ENCODE results near the gene ACTN4.

ACTN4 gene

GRCh38 chr19:38713865-38714264, 66.4 kb downstream of the ACTN4 start:
- Histone ChIP-seq H3K36me3 (ENCODE audit: control insufficient read depth in 4 of 4, insufficient read depth in 4 of 4, low read length in 3 of 4) (peaks cover 8 to 90% (median 72%) of the 10 kb centered on the region in 4 experiments), H3K27ac (ENCODE audit: insufficient read depth in 1 of 2, low read depth in 1 of 2, low read length in 2 of 2, poor library complexity in 1 of 2, severe bottlenecking in 2 of 2) (no peak overlapping the region), H3K9me3 (ENCODE audit: control extremely low read depth in 1 of 5, control insufficient read depth in 4 of 5, insufficient read depth in 2 of 5, low read depth in 1 of 5, low read length in 4 of 5) (no peaks in the 10 kb centered on the region), H3K4me1 (ENCODE audit: control extremely low read depth in 1 of 4, control insufficient read depth in 4 of 4, insufficient read depth in 4 of 4, low read length in 3 of 4) (no peaks in the 10 kb centered on the region), H3K27me3 (replicated peaks in 2 of 5; ENCODE audit: control insufficient read depth in 4 of 5, insufficient read depth in 5 of 5, low read length in 4 of 5) (no peaks in the 10 kb centered on the region), H3K4me3 (ENCODE audit: control insufficient read depth in 1 of 7, extremely low read depth in 1 of 7, insufficient read depth in 4 of 7, low read depth in 2 of 7, low read length in 6 of 7) (no peak overlapping the region)
- DNase-seq = no peak
- ChIA-PET CTCF (no interaction called here), POLR2A (no interaction called here)
- 95% methylated on average over 10 of the region's 14 CpGs for WGBS (ENCODE audit: insufficient coverage)

- Histone ChIP-seq H3K4me1 (ENCODE audit: control extremely low read depth in 1 of 4, control insufficient read depth in 4 of 4, insufficient read depth in 4 of 4, low read length in 3 of 4) (no peaks in the 10 kb centered on the region), H3K36me3 (ENCODE audit: control insufficient read depth in 4 of 4, insufficient read depth in 4 of 4, low read length in 3 of 4) (peaks cover 8 to 90% (median 73%) of the 10 kb centered on the region in 4 experiments), H3K27ac (ENCODE audit: insufficient read depth in 1 of 2, low read depth in 1 of 2, low read length in 2 of 2, poor library complexity in 1 of 2, severe bottlenecking in 2 of 2) (no peak overlapping the region), H3K4me3 (ENCODE audit: control insufficient read depth in 1 of 7, extremely low read depth in 1 of 7, insufficient read depth in 4 of 7, low read depth in 2 of 7, low read length in 6 of 7) (no peak overlapping the region), H3K9me3 (ENCODE audit: control extremely low read depth in 1 of 5, control insufficient read depth in 4 of 5, insufficient read depth in 2 of 5, low read depth in 1 of 5, low read length in 4 of 5) (no peaks in the 10 kb centered on the region), H3K27me3 (replicated peaks in 2 of 5; ENCODE audit: control insufficient read depth in 4 of 5, insufficient read depth in 5 of 5, low read length in 4 of 5) (no peaks in the 10 kb centered on the region)
- ChIA-PET CTCF (interaction anchor here (1.2 kb wide), 1 partner anchor 79 kb away, joined by 3 read pairs; no protein-coding TSS in a partner anchor), POLR2A (no interaction called here)
- WGBS (ENCODE audit: insufficient coverage) = 97% methylated on average over 12 of the region's 14 CpGs
- DNase-seq = no peak
Measured at GRCh38 chr19:38714354-38714778, 66.9 kb downstream of the ACTN4 start.

- Histone ChIP-seq H3K9me3 (ENCODE audit: control extremely low read depth in 1 of 5, control insufficient read depth in 4 of 5, insufficient read depth in 2 of 5, low read depth in 1 of 5, low read length in 4 of 5) (no peaks in the 10 kb centered on the region), H3K27me3 (replicated peaks in 2 of 5; ENCODE audit: control insufficient read depth in 4 of 5, insufficient read depth in 5 of 5, low read length in 4 of 5) (no peaks in the 10 kb centered on the region), H3K4me1 (ENCODE audit: control extremely low read depth in 1 of 4, control insufficient read depth in 4 of 4, insufficient read depth in 4 of 4, low read length in 3 of 4) (no peaks in the 10 kb centered on the region), H3K4me3 (ENCODE audit: control insufficient read depth in 1 of 7, extremely low read depth in 1 of 7, insufficient read depth in 4 of 7, low read depth in 2 of 7, low read length in 6 of 7) (no peak overlapping the region), H3K36me3 (ENCODE audit: control insufficient read depth in 4 of 4, insufficient read depth in 4 of 4, low read length in 3 of 4) (peaks cover 10 to 90% (median 68%) of the 10 kb centered on the region in 4 experiments), H3K27ac (ENCODE audit: insufficient read depth in 1 of 2, low read depth in 1 of 2, low read length in 2 of 2, poor library complexity in 1 of 2, severe bottlenecking in 2 of 2) (no peak overlapping the region)
- POLR2A ChIA-PET = no interaction called here
- CTCF ChIA-PET = interaction anchor here (1.1 to 1.2 kb wide), 2 partner anchors 14 to 81 kb away, joined by 3 read pairs; no protein-coding TSS in a partner anchor
- no peak for DNase-seq
- WGBS (ENCODE audit: insufficient coverage) = 97% methylated on average over 3 of the region's 3 CpGs
Measured at GRCh38 chr19:38715555-38715954, 68.1 kb downstream of the ACTN4 start.

- Histone ChIP-seq H3K36me3 (ENCODE audit: control insufficient read depth in 4 of 4, insufficient read depth in 4 of 4, low read length in 3 of 4) (peaks cover 10 to 90% (median 70%) of the 10 kb centered on the region in 4 experiments), H3K27me3 (replicated peaks in 2 of 5; ENCODE audit: control insufficient read depth in 4 of 5, insufficient read depth in 5 of 5, low read length in 4 of 5) (no peaks in the 10 kb centered on the region), H3K4me1 (ENCODE audit: control extremely low read depth in 1 of 4, control insufficient read depth in 4 of 4, insufficient read depth in 4 of 4, low read length in 3 of 4) (no peaks in the 10 kb centered on the region), H3K9me3 (ENCODE audit: control extremely low read depth in 1 of 5, control insufficient read depth in 4 of 5, insufficient read depth in 2 of 5, low read depth in 1 of 5, low read length in 4 of 5) (no peaks in the 10 kb centered on the region), H3K27ac (ENCODE audit: insufficient read depth in 1 of 2, low read depth in 1 of 2, low read length in 2 of 2, poor library complexity in 1 of 2, severe bottlenecking in 2 of 2) (no peak overlapping the region), H3K4me3 (ENCODE audit: control insufficient read depth in 1 of 7, extremely low read depth in 1 of 7, insufficient read depth in 4 of 7, low read depth in 2 of 7, low read length in 6 of 7) (no peak overlapping the region)
- no peak for DNase-seq
- 97% methylated on average over 17 of the region's 17 CpGs for WGBS (ENCODE audit: insufficient coverage)
- ChIA-PET POLR2A (no interaction called here), CTCF (no interaction called here)
Measured at GRCh38 chr19:38717051-38717450, 69.6 kb downstream of the ACTN4 start.

GRCh38 chr19:38717855-38718254, 70.4 kb downstream of the ACTN4 start:
- no peak overlapping the region for H3K4me3 ChIP-seq (ENCODE audit: control insufficient read depth in 1 of 7, extremely low read depth in 1 of 7, insufficient read depth in 4 of 7, low read depth in 2 of 7, low read length in 6 of 7)
- no peaks in the 10 kb centered on the region for H3K27me3 ChIP-seq (replicated peaks in 2 of 5; ENCODE audit: control insufficient read depth in 4 of 5, insufficient read depth in 5 of 5, low read length in 4 of 5)
- 95% methylated on average over 11 of the region's 11 CpGs for WGBS (ENCODE audit: insufficient coverage)
- no peak for DNase-seq
- POLR2A ChIA-PET = no interaction called here
- H3K27ac ChIP-seq (ENCODE audit: insufficient read depth in 1 of 2, low read depth in 1 of 2, low read length in 2 of 2, poor library complexity in 1 of 2, severe bottlenecking in 2 of 2) = no peak overlapping the region
- no peaks in the 10 kb centered on the region for H3K4me1 ChIP-seq (ENCODE audit: control extremely low read depth in 1 of 4, control insufficient read depth in 4 of 4, insufficient read depth in 4 of 4, low read length in 3 of 4)
- peaks cover 9 to 90% (median 69%) of the 10 kb centered on the region in 4 experiments for H3K36me3 ChIP-seq (ENCODE audit: control insufficient read depth in 4 of 4, insufficient read depth in 4 of 4, low read length in 3 of 4)
- no peaks in the 10 kb centered on the region for H3K9me3 ChIP-seq (ENCODE audit: control extremely low read depth in 1 of 5, control insufficient read depth in 4 of 5, insufficient read depth in 2 of 5, low read depth in 1 of 5, low read length in 4 of 5)
- CTCF ChIA-PET = no interaction called here

GRCh38 chr19:38718747-38719543, 71.5 kb downstream of the ACTN4 start:
- Histone ChIP-seq H3K27ac (ENCODE audit: insufficient read depth in 1 of 2, low read depth in 1 of 2, low read length in 2 of 2, poor library complexity in 1 of 2, severe bottlenecking in 2 of 2) (no peak overlapping the region), H3K4me1 (ENCODE audit: control extremely low read depth in 1 of 4, control insufficient read depth in 4 of 4, insufficient read depth in 4 of 4, low read length in 3 of 4) (no peaks in the 10 kb centered on the region), H3K36me3 (ENCODE audit: control insufficient read depth in 4 of 4, insufficient read depth in 4 of 4, low read length in 3 of 4) (peaks cover 6 to 90% (median 74%) of the 10 kb centered on the region in 4 experiments), H3K9me3 (ENCODE audit: control extremely low read depth in 1 of 5, control insufficient read depth in 4 of 5, insufficient read depth in 2 of 5, low read depth in 1 of 5, low read length in 4 of 5) (no peaks in the 10 kb centered on the region), H3K4me3 (ENCODE audit: control insufficient read depth in 1 of 7, extremely low read depth in 1 of 7, insufficient read depth in 4 of 7, low read depth in 2 of 7, low read length in 6 of 7) (no peak overlapping the region), H3K27me3 (replicated peaks in 2 of 5; ENCODE audit: control insufficient read depth in 4 of 5, insufficient read depth in 5 of 5, low read length in 4 of 5) (no peaks in the 10 kb centered on the region)
- ChIA-PET POLR2A (interaction anchor here (0.5 to 0.6 kb wide), 2 partner anchors 65 to 653 kb away, joined by 3 to 4 read pairs; no protein-coding TSS in a partner anchor), CTCF (interaction anchor here (0.7 to 1.7 kb wide), 3 partner anchors 10 to 84 kb away, joined by 3 to 6 read pairs (median 3); no protein-coding TSS in a partner anchor)
- DNase-seq = no peak
- WGBS (ENCODE audit: insufficient coverage) = 96% methylated on average over 18 of the region's 24 CpGs

All from common myeloid progenitor, CD34-positive (primary cell).